WTC11 (cell line): ENCODE data around the gene GADD45GIP1. TPM values are rescaled to one million over a fixed set of nuclear protein-coding genes. Genes with fewer than 3 reads are reported as not detected.
A peak's percentile ranks its signal among the peaks of the same experiment; 100 is the strongest.
"Not testable (repeated sequence)": the region's sequence is repeated elsewhere in the genome, so short reads cannot be mapped to it uniquely, and the experiment has no call there.

Experiments
- ATAC-seq: fragments of 200-7000 bp; cut with Tn5 transposase; 2 replicates; pipeline ENCODE4 v1.10.0; 2021; ENCODE audit warnings: mild to moderate bottlenecking, moderate library complexity
- CTCF ChIA-PET: fragments of 300-600 bp; sonication (Branson Sonifier 250); formaldehyde crosslinking; loops from one replicate; lab custom pipeline; 2021; ENCODE audit warnings: antibody characterized with exemption; lab: Charles Lee
- POLR2A ChIA-PET: fragments of 350-600 bp; sonication (Branson Sonifier 250); formaldehyde crosslinking; loops from one replicate; lab custom pipeline; 2021; ENCODE audit warnings: antibody characterized with exemption; lab: Charles Lee
- DNase-seq: peaks from one replicate; pipeline ENCODE4 v3.0.0; 2021; ENCODE audit warnings: low spot score
- H3K27ac Mint-ChIP-seq: 2 replicates; pipeline ENCODE4 v1.8.0; 2021; ENCODE audit warnings: mixed read lengths
- H3K27me3 Mint-ChIP-seq: 2 replicates; pipeline ENCODE4 v1.8.0; 2021; ENCODE audit warnings: low read depth, mild to moderate bottlenecking, moderate library complexity, mixed read lengths
- H3K36me3 Mint-ChIP-seq: 2 replicates; pipeline ENCODE4 v1.8.0; 2021; ENCODE audit warnings: mixed read lengths
- H3K4me1 Mint-ChIP-seq: 2 replicates; pipeline ENCODE4 v1.8.0; 2022; ENCODE audit warnings: mixed read lengths
- H3K4me3 Mint-ChIP-seq: 2 replicates; pipeline ENCODE4 v1.8.0; 2021; ENCODE audit warnings: mild to moderate bottlenecking, moderate library complexity, mixed read lengths
- H3K9me3 Mint-ChIP-seq: 2 replicates; pipeline ENCODE4 v1.8.0; 2021; ENCODE audit warnings: mixed read lengths
- ATF1 ChIP-seq: sonication (generic); formaldehyde crosslinking; IDR thresholded peaks from 2 replicates; pipeline ENCODE4 v1.8.1; 2023; ENCODE audit warnings: mild to moderate bottlenecking, moderate library complexity, missing genetic modification reagents
- GABPB1 ChIP-seq: sonication (generic); formaldehyde crosslinking; IDR thresholded peaks from 2 replicates; pipeline ENCODE4 v1.8.1; 2023; ENCODE audit warnings: mild to moderate bottlenecking, missing genetic modification reagents
- GRHL2 ChIP-seq: fragments of 250-450 bp; sonication (Bioruptor Pico); IDR thresholded peaks from 2 replicates; pipeline ENCODE4 v1.8.0; 2022; ENCODE audit warnings: mild to moderate bottlenecking, moderate library complexity; ENCODE audit not compliant: insufficient replicate concordance, severe bottlenecking
- GTF2I ChIP-seq: fragments of 250-450 bp; sonication (Bioruptor Pico); conservative IDR thresholded peaks from 2 replicates; pipeline ENCODE4 v1.4.0; 2021; ENCODE audit warnings: mild to moderate bottlenecking
- KAT7 ChIP-seq: sonication (generic); formaldehyde crosslinking; IDR thresholded peaks from 2 replicates; pipeline ENCODE4 v1.8.1; 2023; ENCODE audit warnings: missing genetic modification reagents, mild to moderate bottlenecking, borderline replicate concordance
- NFATC4 ChIP-seq: fragments of 250-450 bp; sonication (Bioruptor Pico); IDR thresholded peaks from 2 replicates; pipeline ENCODE4 v1.9.0; 2021; ENCODE audit warnings: mild to moderate bottlenecking
- NFYB ChIP-seq: sonication (generic); formaldehyde crosslinking; conservative IDR thresholded peaks from 2 replicates; pipeline ENCODE4 v1.8.0; 2022; ENCODE audit warnings: low read depth, missing genetic modification reagents
- PRRX2 ChIP-seq: fragments of 250-450 bp; sonication (Bioruptor Pico); IDR thresholded peaks from 2 replicates; pipeline ENCODE4 v1.8.0; 2021; ENCODE audit warnings: mild to moderate bottlenecking
- RELA ChIP-seq: sonication (generic); formaldehyde crosslinking; IDR thresholded peaks from 2 replicates; pipeline ENCODE4 v1.8.1; 2022; ENCODE audit warnings: missing genetic modification reagents, mild to moderate bottlenecking, borderline replicate concordance
- SMAD4 ChIP-seq: sonication (generic); formaldehyde crosslinking; IDR thresholded peaks from 2 replicates; pipeline ENCODE4 v1.8.0; 2022; ENCODE audit warnings: mild to moderate bottlenecking, missing genetic modification reagents
- SP1 ChIP-seq: sonication (generic); formaldehyde crosslinking; conservative IDR thresholded peaks from 2 replicates; pipeline ENCODE4 v1.8.1; 2022; ENCODE audit warnings: missing genetic modification reagents
- ZNF121 ChIP-seq: sonication (generic); formaldehyde crosslinking; IDR thresholded peaks from 2 replicates; pipeline ENCODE4 v1.8.0; 2023; ENCODE audit warnings: missing genetic modification reagents
- ZNF671 ChIP-seq: fragments of 250-450 bp; sonication (Bioruptor Pico); IDR thresholded peaks from 2 replicates; pipeline ENCODE4 v1.8.0; 2021; ENCODE audit warnings: mild to moderate bottlenecking
- total RNA-seq: library from RNA; stranded (reverse); gene quantifications from 3 replicates; pipeline ENCODE4 v1.2.3, GENCODE V29; 2021
- TF ChIP-seq, protein P1 (sequence below): fragments of 200-600 bp; IDR thresholded peaks from 2 replicates; pipeline ENCODE4 v1.8.0; 2022; ENCODE audit warnings: antibody characterized with exemption
- TF ChIP-seq, protein P2 (sequence below): sonication (generic); formaldehyde crosslinking; IDR thresholded peaks from 2 replicates; pipeline ENCODE4 v1.8.1; 2022; ENCODE audit warnings: missing genetic modification reagents, borderline replicate concordance
- TF ChIP-seq, protein P3 (sequence below): sonication (generic); formaldehyde crosslinking; IDR thresholded peaks from 2 replicates; pipeline ENCODE4 v1.8.0; 2022; ENCODE audit warnings: mild to moderate bottlenecking, missing genetic modification reagents
- TF ChIP-seq, protein P4 (sequence below): sonication (generic); formaldehyde crosslinking; IDR thresholded peaks from 2 replicates; pipeline ENCODE4 v1.8.1; 2022; ENCODE audit warnings: low read depth, mild to moderate bottlenecking, moderate library complexity, missing genetic modification reagents, borderline replicate concordance

The GADD45GIP1 gene
- total RNA-seq, 1 experiment from 2014 or later, result 54.4 TPM

DNA sequence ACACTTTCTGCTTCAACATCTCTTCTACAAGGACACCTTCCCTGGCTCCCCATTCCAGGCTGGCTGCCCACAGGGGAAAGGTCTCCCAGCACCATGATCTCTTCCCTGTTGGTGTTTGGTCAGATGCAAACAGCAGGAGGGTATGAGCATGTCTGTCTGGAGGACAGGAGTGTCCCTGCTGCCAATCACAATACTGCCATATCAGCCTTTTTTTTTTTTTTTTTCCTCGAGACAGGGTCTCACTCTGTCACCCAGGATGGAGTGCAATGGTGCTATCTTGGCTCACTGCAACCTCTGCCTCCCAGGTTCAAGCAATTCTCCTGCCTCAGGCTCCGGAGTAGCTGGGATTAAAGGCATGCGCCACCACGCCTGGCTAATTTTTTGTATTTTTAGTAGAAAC lies 41.2 kb downstream of the GADD45GIP1 start:
- CTCF ChIA-PET, result interaction anchor here (1.1 to 3.7 kb wide), 2 partner anchors 49 to 120 kb away, joined by 3 to 31 read pairs; no protein-coding TSS in a partner anchor
- Mint-ChIP-seq H3K4me1 (peaks cover 27% of the 10 kb centered on the region), H3K27ac (peak overlapping the region; percentile 72; the same call in 1 of the 2 replicates), H3K27me3 (peaks cover 22% of the 10 kb centered on the region)
- H3K4me3 Mint-ChIP-seq, DNase-seq, H3K9me3 Mint-ChIP-seq, POLR2A ChIA-PET, ATAC-seq, H3K36me3 Mint-ChIP-seq: not testable (repeated sequence)

DNA sequence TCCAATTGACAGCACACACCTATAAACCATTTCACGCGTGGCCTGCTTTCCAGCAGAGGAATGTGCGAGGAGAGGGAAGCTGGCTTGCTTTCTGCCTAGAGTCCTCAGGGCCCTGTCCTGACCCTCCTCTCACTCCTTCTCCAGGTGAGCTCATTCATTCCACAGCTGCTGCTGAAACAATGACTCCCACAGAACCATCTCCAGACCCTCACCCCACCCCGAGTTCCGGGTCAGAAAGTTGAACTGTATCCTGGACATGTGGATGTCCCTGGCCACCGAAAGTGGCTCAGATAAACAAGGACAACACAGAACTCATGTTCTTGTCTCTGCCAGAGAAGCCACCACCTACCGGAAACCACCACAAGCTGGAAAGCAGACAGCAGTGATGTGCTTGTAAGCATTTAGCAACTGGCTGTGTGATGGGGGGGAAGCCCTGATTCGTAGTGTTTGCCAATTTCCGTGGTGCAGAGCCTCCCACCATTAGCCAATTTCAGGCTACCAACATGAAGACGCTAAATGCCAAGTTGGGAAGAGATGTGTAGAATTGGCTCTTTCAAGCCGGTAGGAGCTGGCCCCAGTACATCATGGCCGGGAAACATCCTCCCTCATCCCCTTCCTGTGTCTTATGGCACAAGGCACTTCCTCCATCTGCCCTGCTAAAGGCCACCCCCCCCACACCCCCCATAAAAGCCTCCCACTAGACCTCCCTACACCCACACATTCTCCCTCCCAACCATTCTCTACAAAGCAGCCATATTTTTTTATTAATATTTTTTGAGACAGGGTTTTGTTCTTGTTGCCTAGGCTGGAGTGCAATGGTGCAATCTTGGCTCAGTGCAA lies 43.0 kb downstream of the GADD45GIP1 start:
- peaks cover 9% of the 10 kb centered on the region for H3K9me3 Mint-ChIP-seq
- H3K4me1 Mint-ChIP-seq, result peaks cover 27% of the 10 kb centered on the region
- CTCF ChIA-PET, result interaction anchor here (1.0 to 3.7 kb wide), 7 partner anchors 23 to 88 kb away, joined by 3 to 31 read pairs (median 6); partner anchors contain the start of gene GCDH
- peak overlapping the region; percentile 94 for H3K27ac Mint-ChIP-seq
- POLR2A ChIA-PET, result interaction anchor here (0.8 to 1.8 kb wide), 6 partner anchors 10 to 248 kb away, joined by 3 to 6 read pairs (median 5); partner anchors contain the start of genes DNASE2, MAN2B1 and WDR83
- DNase-seq (no peak), ATAC-seq (peak; percentile 7; the same call in 1 of the 2 replicates)
- H3K27me3 Mint-ChIP-seq, result peaks cover 20% of the 10 kb centered on the region
- H3K36me3 Mint-ChIP-seq, result no peaks in the 10 kb centered on the region
- TF ChIP-seq, protein P1, sequence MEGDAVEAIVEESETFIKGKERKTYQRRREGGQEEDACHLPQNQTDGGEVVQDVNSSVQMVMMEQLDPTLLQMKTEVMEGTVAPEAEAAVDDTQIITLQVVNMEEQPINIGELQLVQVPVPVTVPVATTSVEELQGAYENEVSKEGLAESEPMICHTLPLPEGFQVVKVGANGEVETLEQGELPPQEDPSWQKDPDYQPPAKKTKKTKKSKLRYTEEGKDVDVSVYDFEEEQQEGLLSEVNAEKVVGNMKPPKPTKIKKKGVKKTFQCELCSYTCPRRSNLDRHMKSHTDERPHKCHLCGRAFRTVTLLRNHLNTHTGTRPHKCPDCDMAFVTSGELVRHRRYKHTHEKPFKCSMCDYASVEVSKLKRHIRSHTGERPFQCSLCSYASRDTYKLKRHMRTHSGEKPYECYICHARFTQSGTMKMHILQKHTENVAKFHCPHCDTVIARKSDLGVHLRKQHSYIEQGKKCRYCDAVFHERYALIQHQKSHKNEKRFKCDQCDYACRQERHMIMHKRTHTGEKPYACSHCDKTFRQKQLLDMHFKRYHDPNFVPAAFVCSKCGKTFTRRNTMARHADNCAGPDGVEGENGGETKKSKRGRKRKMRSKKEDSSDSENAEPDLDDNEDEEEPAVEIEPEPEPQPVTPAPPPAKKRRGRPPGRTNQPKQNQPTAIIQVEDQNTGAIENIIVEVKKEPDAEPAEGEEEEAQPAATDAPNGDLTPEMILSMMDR, result no peak
- no peak for TF ChIP-seq ATF1 (CRISPR knock-in tag)
- no peak for TF ChIP-seq RELA (CRISPR knock-in tag)
- TF ChIP-seq, protein P2, sequence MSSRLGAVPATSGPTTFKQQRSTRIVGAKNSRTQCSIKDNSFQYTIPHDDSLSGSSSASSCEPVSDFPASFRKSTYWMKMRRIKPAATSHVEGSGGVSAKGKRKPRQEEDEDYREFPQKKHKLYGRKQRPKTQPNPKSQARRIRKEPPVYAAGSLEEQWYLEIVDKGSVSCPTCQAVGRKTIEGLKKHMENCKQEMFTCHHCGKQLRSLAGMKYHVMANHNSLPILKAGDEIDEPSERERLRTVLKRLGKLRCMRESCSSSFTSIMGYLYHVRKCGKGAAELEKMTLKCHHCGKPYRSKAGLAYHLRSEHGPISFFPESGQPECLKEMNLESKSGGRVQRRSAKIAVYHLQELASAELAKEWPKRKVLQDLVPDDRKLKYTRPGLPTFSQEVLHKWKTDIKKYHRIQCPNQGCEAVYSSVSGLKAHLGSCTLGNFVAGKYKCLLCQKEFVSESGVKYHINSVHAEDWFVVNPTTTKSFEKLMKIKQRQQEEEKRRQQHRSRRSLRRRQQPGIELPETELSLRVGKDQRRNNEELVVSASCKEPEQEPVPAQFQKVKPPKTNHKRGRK (CRISPR knock-in tag), result no peak
- TF ChIP-seq NFATC4 (CRISPR knock-in tag), result no peak
- TF ChIP-seq, all 79 proteins: peak for 0
- H3K4me3 Mint-ChIP-seq, result peak overlapping the region; percentile 53

DNA sequence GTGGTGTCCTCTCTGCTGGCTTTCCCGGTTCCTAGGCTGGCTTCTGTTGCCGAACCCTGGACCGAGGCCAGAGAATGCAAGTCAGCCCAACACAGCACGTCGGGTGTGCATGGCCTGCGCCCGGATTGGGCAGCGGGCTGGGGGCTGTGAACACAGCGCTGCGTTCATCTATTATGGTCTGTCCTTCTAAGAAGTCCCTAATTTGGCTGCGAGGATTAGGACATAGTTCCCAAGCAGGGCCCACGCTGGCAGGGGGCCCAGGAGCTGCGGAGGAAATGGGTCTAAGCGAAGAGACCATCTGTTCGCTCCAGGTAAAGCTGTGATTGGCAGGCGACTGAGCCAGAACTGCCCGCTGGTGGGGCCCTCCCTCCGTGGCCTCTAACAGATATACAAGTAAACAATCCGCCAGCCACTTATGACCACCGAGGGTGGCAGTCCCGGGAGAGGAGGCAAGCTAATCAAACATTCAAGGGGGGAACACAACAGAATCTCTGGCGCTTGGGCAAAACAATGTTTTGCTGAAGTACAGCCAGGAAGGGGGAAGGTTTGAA lies 43.9 kb downstream of the GADD45GIP1 start:
- POLR2A ChIA-PET, result interaction anchor here (0.5 to 1.8 kb wide), 8 partner anchors 9 to 247 kb away, joined by 3 to 9 read pairs (median 5); partner anchors contain the start of genes DNASE2, GCDH, MAN2B1 and WDR83
- H3K27me3 Mint-ChIP-seq, result peaks cover 10% of the 10 kb centered on the region
- no peaks in the 10 kb centered on the region for H3K36me3 Mint-ChIP-seq
- H3K4me3 Mint-ChIP-seq, result peak overlapping the region; percentile 53
- H3K4me1 Mint-ChIP-seq, result peaks cover 27% of the 10 kb centered on the region
- ATAC-seq (peak; percentile 80), DNase-seq (peak; percentile 67)
- CTCF ChIA-PET, result interaction anchor here (0.7 to 3.7 kb wide), 12 partner anchors 16 to 152 kb away, joined by 3 to 31 read pairs (median 4); partner anchors contain the start of gene GCDH
- H3K9me3 Mint-ChIP-seq, result no peaks in the 10 kb centered on the region
- peak overlapping the region; percentile 94 for H3K27ac Mint-ChIP-seq
- TF ChIP-seq GABPB1 (CRISPR knock-in tag) (0 out of 2 replicates have a peak, but pooled peaks have one; percentile 22), ZNF121 (CRISPR knock-in tag) (no peak), GTF2I (CRISPR knock-in tag) (no peak)
- TF ChIP-seq, protein P3, sequence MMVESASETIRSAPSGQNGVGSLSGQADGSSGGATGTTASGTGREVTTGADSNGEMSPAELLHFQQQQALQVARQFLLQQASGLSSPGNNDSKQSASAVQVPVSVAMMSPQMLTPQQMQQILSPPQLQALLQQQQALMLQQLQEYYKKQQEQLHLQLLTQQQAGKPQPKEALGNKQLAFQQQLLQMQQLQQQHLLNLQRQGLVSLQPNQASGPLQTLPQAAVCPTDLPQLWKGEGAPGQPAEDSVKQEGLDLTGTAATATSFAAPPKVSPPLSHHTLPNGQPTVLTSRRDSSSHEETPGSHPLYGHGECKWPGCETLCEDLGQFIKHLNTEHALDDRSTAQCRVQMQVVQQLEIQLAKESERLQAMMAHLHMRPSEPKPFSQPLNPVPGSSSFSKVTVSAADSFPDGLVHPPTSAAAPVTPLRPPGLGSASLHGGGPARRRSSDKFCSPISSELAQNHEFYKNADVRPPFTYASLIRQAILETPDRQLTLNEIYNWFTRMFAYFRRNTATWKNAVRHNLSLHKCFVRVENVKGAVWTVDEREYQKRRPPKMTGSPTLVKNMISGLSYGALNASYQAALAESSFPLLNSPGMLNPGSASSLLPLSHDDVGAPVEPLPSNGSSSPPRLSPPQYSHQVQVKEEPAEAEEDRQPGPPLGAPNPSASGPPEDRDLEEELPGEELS (CRISPR knock-in tag), result peak; percentile 57; the same call in 1 of the 2 replicates

DNA sequence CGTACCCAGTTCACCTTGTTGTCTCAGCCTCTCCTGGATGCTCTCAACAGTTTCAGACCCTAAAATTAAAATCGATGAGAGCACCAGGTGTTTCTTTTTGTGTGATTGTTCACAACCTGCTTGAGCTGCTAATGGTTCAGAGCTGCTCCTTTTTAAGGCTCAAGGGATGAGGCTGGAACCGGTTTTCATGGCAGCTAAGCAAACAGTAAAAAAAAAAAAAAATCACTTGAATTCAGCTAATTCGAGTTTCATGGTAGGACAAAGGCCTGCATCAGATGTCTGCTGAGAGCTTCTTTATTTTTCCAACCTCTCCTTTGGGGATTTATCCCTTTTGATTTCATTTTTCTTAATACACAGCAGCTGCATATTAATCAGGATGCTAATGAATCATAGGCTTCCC lies 44.5 kb downstream of the GADD45GIP1 start:
- Mint-ChIP-seq H3K27ac (peak overlapping the region; percentile 94), H3K36me3 (no peaks in the 10 kb centered on the region)
- TF ChIP-seq PRRX2 (CRISPR knock-in tag), result no peak
- no peak for TF ChIP-seq NFYB (CRISPR knock-in tag)
- no peak for TF ChIP-seq SP1
- TF ChIP-seq, protein P3 (CRISPR knock-in tag), result no peak
- TF ChIP-seq GRHL2, result no peak
- TF ChIP-seq, protein P4, sequence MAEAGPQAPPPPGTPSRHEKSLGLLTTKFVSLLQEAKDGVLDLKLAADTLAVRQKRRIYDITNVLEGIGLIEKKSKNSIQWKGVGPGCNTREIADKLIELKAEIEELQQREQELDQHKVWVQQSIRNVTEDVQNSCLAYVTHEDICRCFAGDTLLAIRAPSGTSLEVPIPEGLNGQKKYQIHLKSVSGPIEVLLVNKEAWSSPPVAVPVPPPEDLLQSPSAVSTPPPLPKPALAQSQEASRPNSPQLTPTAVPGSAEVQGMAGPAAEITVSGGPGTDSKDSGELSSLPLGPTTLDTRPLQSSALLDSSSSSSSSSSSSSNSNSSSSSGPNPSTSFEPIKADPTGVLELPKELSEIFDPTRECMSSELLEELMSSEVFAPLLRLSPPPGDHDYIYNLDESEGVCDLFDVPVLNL (CRISPR knock-in tag), result no peak
- no peak for TF ChIP-seq KAT7
- TF ChIP-seq SMAD4 (CRISPR knock-in tag), result no peak
- no peak for TF ChIP-seq ZNF671

More for the DNA sequence above, 44.5 kb downstream of the GADD45GIP1 start:
- Mint-ChIP-seq H3K4me3 (peak overlapping the region; percentile 53; the same call in 1 of the 2 replicates), H3K4me1 (peaks cover 27% of the 10 kb centered on the region), H3K27me3 (peaks cover 6% of the 10 kb centered on the region), H3K9me3 (no peaks in the 10 kb centered on the region)
- DNase-seq, result no peak
- CTCF ChIA-PET, result interaction anchor here (0.9 to 3.7 kb wide), 8 partner anchors 16 to 152 kb away, joined by 3 to 31 read pairs (median 5); partner anchors contain the start of gene GCDH
- POLR2A ChIA-PET, result interaction anchor here (0.6 to 1.8 kb wide), 6 partner anchors 17 to 47 kb away, joined by 3 to 9 read pairs (median 5); partner anchors contain the start of genes GCDH and RAD23A
- ATAC-seq, result no peak
